H9 (cell line): ENCODE measurements around the gene SLC24A4. TPM values are rescaled to one million over a fixed set of nuclear protein-coding genes. Genes with fewer than 3 reads are reported as not detected.

ENCODE experiments used
- DNase-seq: peaks from one replicate; pipeline ENCODE4 v3.0.0-alpha.2; 2017
- H2AFZ ChIP-seq: one replicate; pipeline ENCODE4 v1.6.1; 2013; ENCODE audit warnings: mild to moderate bottlenecking, low read length, control low read depth, moderate library complexity
- H2AK5ac ChIP-seq: 2 replicates; pipeline ENCODE4 v1.6.1; 2013; ENCODE audit warnings: low read length, control low read depth, mixed read lengths; ENCODE audit not compliant: insufficient read length
- H2BK120ac ChIP-seq: one replicate; pipeline ENCODE4 v1.6.1; 2013; ENCODE audit warnings: low read depth, mild to moderate bottlenecking, low read length, control low read depth, inconsistent platforms; ENCODE audit not compliant: poor library complexity, severe bottlenecking
- H2BK12ac ChIP-seq: 2 replicates; pipeline ENCODE4 v1.6.1; 2013; ENCODE audit warnings: low read length, control low read depth, mixed read lengths, low read depth; ENCODE audit not compliant: insufficient read length
- H2BK15ac ChIP-seq: 2 replicates; pipeline ENCODE4 v1.6.1; 2013; ENCODE audit warnings: low read depth, low read length, control low read depth
- H2BK20ac ChIP-seq: one replicate; pipeline ENCODE4 v1.6.1; 2013; ENCODE audit warnings: low read depth, mild to moderate bottlenecking, low read length, control low read depth, inconsistent platforms; ENCODE audit not compliant: poor library complexity, severe bottlenecking
- H2BK5ac ChIP-seq: 2 replicates; pipeline ENCODE4 v1.6.1; 2013; ENCODE audit warnings: low read length, control low read depth, mixed read lengths; ENCODE audit not compliant: insufficient read length
- H3K14ac ChIP-seq: 2 replicates; pipeline ENCODE4 v1.6.1; 2013; ENCODE audit warnings: low read length, control low read depth; ENCODE audit not compliant: insufficient read depth
- H3K18ac ChIP-seq: 2 replicates; pipeline ENCODE4 v1.6.1; 2013; ENCODE audit warnings: low read depth, mild to moderate bottlenecking, mixed read lengths, low read length, control low read depth; ENCODE audit not compliant: insufficient read length
- H3K23ac ChIP-seq: 2 replicates; pipeline ENCODE4 v1.6.1; 2013; ENCODE audit warnings: low read length, control low read depth, mixed read lengths, low read depth; ENCODE audit not compliant: insufficient read length
- H3K23me2 ChIP-seq: 2 replicates; pipeline ENCODE4 v1.6.1; 2013; ENCODE audit warnings: low read depth, mild to moderate bottlenecking, mixed read lengths, low read length, control low read depth; ENCODE audit not compliant: insufficient read length, poor library complexity, severe bottlenecking
- H3K27ac ChIP-seq: 2 replicates; pipeline ENCODE4 v1.5.1; 2013; ENCODE audit warnings: low read length, control low read depth, mixed read lengths, low read depth; ENCODE audit not compliant: insufficient read length
- H3K27me3 ChIP-seq: 2 replicates; pipeline ENCODE4 v1.6.1; 2013; ENCODE audit warnings: low read length, control low read depth, inconsistent platforms; ENCODE audit not compliant: insufficient read depth
- H3K4ac ChIP-seq: 2 replicates; pipeline ENCODE4 v1.6.1; 2013; ENCODE audit warnings: low read depth, mild to moderate bottlenecking, control low read depth, inconsistent platforms, low read length, moderate library complexity
- H3K4me1 ChIP-seq: 2 replicates; pipeline ENCODE4 v1.6.1; 2013; ENCODE audit warnings: low read length, control low read depth, inconsistent platforms; ENCODE audit not compliant: insufficient read depth
- H3K4me2 ChIP-seq: 2 replicates; pipeline ENCODE4 v1.6.1; 2013; ENCODE audit warnings: low read length, control low read depth, mixed read lengths; ENCODE audit not compliant: insufficient read length, insufficient read depth
- H3K56ac ChIP-seq: 2 replicates; pipeline ENCODE4 v1.6.1; 2013; ENCODE audit warnings: low read depth, mild to moderate bottlenecking, mixed read lengths, low read length, control low read depth; ENCODE audit not compliant: insufficient read length
- H3K79me1 ChIP-seq: 2 replicates; pipeline ENCODE4 v1.6.1; 2013; ENCODE audit warnings: low read depth, mild to moderate bottlenecking, moderate library complexity, low read length, control low read depth, inconsistent platforms; ENCODE audit not compliant: insufficient read depth, poor library complexity, severe bottlenecking
- H3K79me2 ChIP-seq: 2 replicates; pipeline ENCODE4 v1.6.1; 2013; ENCODE audit warnings: low read length, control low read depth, inconsistent platforms; ENCODE audit not compliant: insufficient read depth
- H3K9ac ChIP-seq: 2 replicates; pipeline ENCODE4 v1.6.1; 2013; ENCODE audit warnings: low read length, control low read depth, mixed read lengths; ENCODE audit not compliant: insufficient read length; ENCODE audit errors: extremely low read depth
- H3K9me3 ChIP-seq: one replicate; pipeline ENCODE4 v1.6.1; 2013; ENCODE audit warnings: low read depth, low read length, inconsistent platforms; ENCODE audit not compliant: control insufficient read depth
- H3T11ph ChIP-seq: one replicate; pipeline ENCODE4 v1.6.1; 2013; ENCODE audit warnings: mild to moderate bottlenecking, low read length, control low read depth, inconsistent platforms
- H4K20me1 ChIP-seq: one replicate; pipeline ENCODE4 v1.6.1; 2013; ENCODE audit not compliant: control insufficient read depth, insufficient read length, insufficient read depth
- H4K5ac ChIP-seq: 2 replicates; pipeline ENCODE4 v1.6.1; 2013; ENCODE audit warnings: low read depth, mild to moderate bottlenecking, mixed read lengths, low read length, control low read depth; ENCODE audit not compliant: insufficient read length
- H4K8ac ChIP-seq: replicated peaks from 2 replicates; pipeline ENCODE4 v1.6.1; 2013; ENCODE audit warnings: low read length, control low read depth, mixed read lengths, low read depth; ENCODE audit not compliant: insufficient read length
- H4K91ac ChIP-seq: 2 replicates; pipeline ENCODE4 v1.6.1; 2013; ENCODE audit warnings: low read depth, mild to moderate bottlenecking, moderate library complexity, mixed read lengths, low read length, control low read depth; ENCODE audit not compliant: insufficient read length
- H3K27ac Mint-ChIP-seq, 3 experiments: 2 replicates in 2 of 3; 3 replicates in 1 of 3; pipeline ENCODE4 v1.8.0; 2020 to 2021; ENCODE audit warnings: mixed read lengths in 3 of 3, mild to moderate bottlenecking in 1 of 3, moderate library complexity in 1 of 3
- H3K27me3 Mint-ChIP-seq: 2 replicates; pipeline ENCODE4 v1.8.0; 2021; ENCODE audit warnings: low read depth, mild to moderate bottlenecking, moderate library complexity, mixed read lengths
- H3K36me3 Mint-ChIP-seq, 3 experiments: 2 replicates in 2 of 3; 3 replicates in 1 of 3; pipeline ENCODE4 v1.8.0; 2020 to 2021; ENCODE audit warnings: low read depth in 3 of 3, mixed read lengths in 3 of 3; ENCODE audit not compliant: insufficient read depth in 1 of 3
- H3K4me1 Mint-ChIP-seq, 2 experiments: 2 replicates each; pipeline ENCODE4 v1.8.0; 2020; ENCODE audit warnings: mixed read lengths in 2 of 2
- H3K4me3 Mint-ChIP-seq, 2 experiments: 2 replicates in 1 of 2; 3 replicates in 1 of 2; pipeline ENCODE4 v1.8.0; 2020 to 2021; ENCODE audit warnings: mild to moderate bottlenecking in 2 of 2, mixed read lengths in 2 of 2, moderate library complexity in 1 of 2
- H3K9me3 Mint-ChIP-seq, 2 experiments: 2 replicates in 1 of 2; 3 replicates in 1 of 2; pipeline ENCODE4 v1.8.0; 2020; ENCODE audit warnings: mild to moderate bottlenecking in 2 of 2, mixed read lengths in 2 of 2, moderate library complexity in 1 of 2
- CTCF ChIP-seq: fragments of 200-600 bp; sonication (generic); conservative IDR thresholded peaks from 3 replicates; pipeline ENCODE4 v1.8.0; 2021; ENCODE audit warnings: antibody characterized with exemption, mild to moderate bottlenecking
- WGBS: extraction: QIAGEN DNeasy Blood & Tissue Kit; methylation state at CpG from one replicate; pipeline ENCODE4 v1.1.7; 2013; ENCODE audit warnings: missing lambda C conversion rate, low lambda C conversion rate, mixed read lengths; ENCODE audit not compliant: insufficient read length; ENCODE audit errors: extremely low coverage; 5-methylcytosine and 5-hydroxymethylcytosine counted together
- total RNA-seq: library from RNA; stranded (reverse); gene quantifications from 2 replicates; pipeline ENCODE4 v1.2.1, GENCODE V29; 2021

SLC24A4 gene
- total RNA-seq, 1 experiment from 2014 or later, result 0.24 TPM

- no peak overlapping the region for H3K27ac Mint-ChIP-seq
- no CpG with 5 or more reads among the region's 2 CpGs for WGBS
Measured at GRCh38 chr14:92510972-92511371, 188.0 kb downstream of the SLC24A4 start.

More at GRCh38 chr14:92510972-92511371, 188.0 kb downstream of the SLC24A4 start:
- H3K27me3 Mint-ChIP-seq, result peaks cover 41% of the 10 kb centered on the region
- H3K4ac ChIP-seq, result no peak overlapping the region
- no peak overlapping the region for H2BK120ac ChIP-seq
- H3K9me3 ChIP-seq, result no peaks in the 10 kb centered on the region
- H3K27me3 ChIP-seq, result peaks cover 3% of the 10 kb centered on the region; the same call in 1 of the 2 replicates
- no peak overlapping the region for H2AFZ ChIP-seq
- H3K79me1 ChIP-seq, result no peaks in the 10 kb centered on the region
- H4K8ac ChIP-seq, result no peak overlapping the region
- H3K14ac ChIP-seq, result no peak overlapping the region
- peak; percentile 60 for TF ChIP-seq CTCF
- no peaks in the 10 kb centered on the region for H3K4me1 ChIP-seq
- no peaks in the 10 kb centered on the region for H3K9me3 Mint-ChIP-seq
- H3K4me1 Mint-ChIP-seq, result peaks cover 10 to 12% of the 10 kb centered on the region in 2 experiments
- H4K91ac ChIP-seq, result no peak overlapping the region
- H3K4me2 ChIP-seq, result no peak overlapping the region
- H2BK5ac ChIP-seq, result no peak overlapping the region
- H3T11ph ChIP-seq, result no peak overlapping the region
- no peaks in the 10 kb centered on the region; a peak in 1 of 7 replicates for H3K36me3 Mint-ChIP-seq
- no peaks in the 10 kb centered on the region for H4K20me1 ChIP-seq
- H3K4me3 Mint-ChIP-seq, result peak overlapping the region in 1 of 2 experiments; percentile 29; a peak in 1 of 5 replicates
- peak; percentile 72 for DNase-seq
- H2BK15ac ChIP-seq, result no peak overlapping the region
- no peak overlapping the region for H3K18ac ChIP-seq
- H3K9ac ChIP-seq, result no peak overlapping the region
- H3K23ac ChIP-seq, result no peak overlapping the region
- no peak overlapping the region for H2BK20ac ChIP-seq
- H3K27ac ChIP-seq, result no peak overlapping the region
- H4K5ac ChIP-seq, result no peak overlapping the region
- peaks cover 12% of the 10 kb centered on the region for H3K23me2 ChIP-seq
- H2AK5ac ChIP-seq, result no peak overlapping the region
- H2BK12ac ChIP-seq, result no peak overlapping the region
- no peaks in the 10 kb centered on the region for H3K79me2 ChIP-seq
- no peak overlapping the region for H3K56ac ChIP-seq
